Inflammatory macrophage treated with lipopolysaccharide for 4 hours (primary cell): ENCODE measurements around the gene KRTAP10-1.
"Not testable (repeated sequence)": the region's sequence is repeated elsewhere in the genome, so short reads cannot be mapped to it uniquely, and the experiment has no call there.

Experiments used
- DNase-seq: peaks from one replicate; pipeline ENCODE4 v3.0.0-alpha.2; 2020

Gene KRTAP10-1, protein sequence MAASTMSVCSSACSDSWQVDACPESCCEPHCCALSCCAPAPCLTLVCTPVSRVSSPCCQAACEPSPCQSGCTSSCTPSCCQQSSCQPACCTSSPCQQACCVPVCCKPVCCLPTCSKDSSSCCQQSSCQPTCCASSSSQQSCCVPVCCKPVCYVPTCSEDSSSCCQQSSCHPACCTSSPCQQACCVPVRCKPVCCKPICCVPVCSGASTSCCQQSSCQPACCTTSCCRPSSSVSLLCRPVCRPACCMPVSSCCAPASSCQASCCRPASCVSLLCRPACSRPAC

GRCh38 chr21:44539991-44540666 lies at the start of gene KRTAP10-1:
Gene KRTAP10-1, minus strand, starts transcription at chr21:44540195. Its CDS starts 45 bp downstream, at chr21:44540150.
- DNase-seq: no peak

GRCh38 chr21:44589094-44589493 lies 49.1 kb upstream of the KRTAP10-1 start:
- DNase-seq: no peak

GRCh38 chr21:44585892-44586291 lies 45.9 kb upstream of the KRTAP10-1 start:
- no peak for DNase-seq

GRCh38 chr21:44583800-44584147 lies 43.8 kb upstream of the KRTAP10-1 start:
- DNase-seq: no peak

GRCh38 chr21:44583089-44583799 lies 43.2 kb upstream of the KRTAP10-1 start:
- no peak for DNase-seq

GRCh38 chr21:44582055-44582454 lies 42.1 kb upstream of the KRTAP10-1 start:
- DNase-seq: no peak

- no peak for DNase-seq
These were observed 41.2 kb upstream of the KRTAP10-1 start for GRCh38 chr21:44581158-44581557.

DNA sequence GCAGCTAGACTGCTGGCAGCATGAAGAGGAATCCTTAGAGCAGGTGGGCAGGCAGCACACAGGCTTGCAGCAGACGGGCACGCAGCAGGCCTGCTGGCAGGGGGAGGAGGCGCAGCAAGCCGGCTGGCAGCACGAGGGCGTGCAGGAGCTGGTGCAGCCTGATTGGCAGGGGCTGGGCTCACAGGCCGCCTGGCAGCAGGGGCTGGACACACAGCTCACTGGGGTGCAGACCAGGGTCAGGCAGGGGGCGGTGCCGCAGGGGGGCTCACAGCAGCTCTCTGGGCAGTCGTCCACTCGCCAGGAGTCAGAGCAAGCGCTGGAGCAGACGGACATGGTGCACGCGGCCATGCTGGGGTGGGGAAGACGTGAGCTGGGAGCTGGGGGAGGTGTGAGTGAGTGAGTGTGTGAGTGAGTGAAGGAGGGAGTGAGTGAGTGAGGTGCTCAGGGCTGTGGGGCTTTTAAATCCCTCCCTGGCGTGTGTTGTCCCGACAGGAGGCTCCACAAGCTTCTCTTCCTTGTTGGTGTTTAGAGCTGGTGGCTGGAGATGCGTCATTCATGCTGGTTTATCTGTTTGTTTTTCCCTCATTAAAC lies 40.3 kb upstream of the KRTAP10-1 start, which contains the start of gene KRTAP10-5:
TSS of gene KRTAP10-5 (minus strand) at position 374 of the 591 bp plus-strand sequence. CDS start at position 348, 26 bp downstream.
- DNase-seq: not testable (repeated sequence)

DNA sequence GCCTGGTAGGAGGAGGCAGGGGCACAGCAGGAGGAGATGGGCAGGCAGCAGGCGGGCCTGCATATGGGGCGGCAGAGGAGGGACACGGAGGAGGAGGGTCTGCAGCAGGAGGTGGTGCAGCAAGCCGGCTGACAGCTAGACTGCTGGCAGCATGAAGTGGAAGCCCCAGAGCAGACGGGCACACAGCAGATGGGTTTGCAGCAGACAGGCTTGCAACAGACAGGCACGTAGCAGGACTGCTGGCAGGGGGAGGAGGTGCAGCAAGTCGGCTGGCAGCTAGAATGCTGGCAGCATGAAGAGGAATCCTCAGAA lies 39.8 kb upstream of the KRTAP10-1 start:
- no peak for DNase-seq

- no peak for DNase-seq
These were observed 39.2 kb upstream of the KRTAP10-1 start for GRCh38 chr21:44579056-44579832.

GRCh38 chr21:44578371-44579055 lies 38.5 kb upstream of the KRTAP10-1 start:
- DNase-seq: no peak

- no peak for DNase-seq
These were observed 36.0 kb upstream of the KRTAP10-1 start for GRCh38 chr21:44576025-44576420.

GRCh38 chr21:44575307-44576024 lies 35.5 kb upstream of the KRTAP10-1 start:
- DNase-seq: no peak

GRCh38 chr21:44574457-44575306 lies 34.7 kb upstream of the KRTAP10-1 start:
- no peak for DNase-seq

GRCh38 chr21:44573630-44574456 lies 33.8 kb upstream of the KRTAP10-1 start, which contains the start of gene KRTAP10-4:
Gene KRTAP10-4, plus strand, starts transcription at chr21:44573729. Its CDS starts 30 bp downstream, at chr21:44573759.
- DNase-seq: not testable (repeated sequence)

DNA sequence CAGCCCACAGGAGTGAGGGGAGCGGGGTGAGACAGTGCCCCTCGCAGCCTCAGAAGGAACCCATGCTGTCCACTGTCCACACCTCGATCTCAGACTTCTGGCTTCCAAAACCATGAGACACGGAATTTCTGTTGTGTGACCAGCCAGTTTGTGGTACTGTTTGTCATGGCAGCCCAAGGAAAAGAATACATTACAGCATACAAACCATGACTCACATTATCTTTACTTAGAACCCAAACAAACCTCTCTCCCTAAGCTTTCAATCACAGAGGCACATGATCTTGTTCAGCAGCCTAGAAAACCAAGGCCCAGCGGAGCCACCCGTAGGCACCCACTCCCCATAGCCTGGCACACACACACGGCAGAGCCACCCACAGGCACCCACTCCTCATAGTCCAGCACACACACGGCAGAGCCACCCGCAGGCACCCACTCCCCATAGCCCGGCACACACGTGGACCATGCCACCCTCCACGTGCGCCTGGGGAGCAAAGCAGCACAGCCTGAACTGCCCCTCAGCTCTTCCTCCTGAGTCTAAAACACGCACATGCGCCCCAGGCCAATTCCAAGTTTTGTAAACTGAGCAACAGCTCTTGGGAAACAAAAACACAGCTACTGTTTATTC lies 33.1 kb upstream of the KRTAP10-1 start:
- no peak for DNase-seq

DNA sequence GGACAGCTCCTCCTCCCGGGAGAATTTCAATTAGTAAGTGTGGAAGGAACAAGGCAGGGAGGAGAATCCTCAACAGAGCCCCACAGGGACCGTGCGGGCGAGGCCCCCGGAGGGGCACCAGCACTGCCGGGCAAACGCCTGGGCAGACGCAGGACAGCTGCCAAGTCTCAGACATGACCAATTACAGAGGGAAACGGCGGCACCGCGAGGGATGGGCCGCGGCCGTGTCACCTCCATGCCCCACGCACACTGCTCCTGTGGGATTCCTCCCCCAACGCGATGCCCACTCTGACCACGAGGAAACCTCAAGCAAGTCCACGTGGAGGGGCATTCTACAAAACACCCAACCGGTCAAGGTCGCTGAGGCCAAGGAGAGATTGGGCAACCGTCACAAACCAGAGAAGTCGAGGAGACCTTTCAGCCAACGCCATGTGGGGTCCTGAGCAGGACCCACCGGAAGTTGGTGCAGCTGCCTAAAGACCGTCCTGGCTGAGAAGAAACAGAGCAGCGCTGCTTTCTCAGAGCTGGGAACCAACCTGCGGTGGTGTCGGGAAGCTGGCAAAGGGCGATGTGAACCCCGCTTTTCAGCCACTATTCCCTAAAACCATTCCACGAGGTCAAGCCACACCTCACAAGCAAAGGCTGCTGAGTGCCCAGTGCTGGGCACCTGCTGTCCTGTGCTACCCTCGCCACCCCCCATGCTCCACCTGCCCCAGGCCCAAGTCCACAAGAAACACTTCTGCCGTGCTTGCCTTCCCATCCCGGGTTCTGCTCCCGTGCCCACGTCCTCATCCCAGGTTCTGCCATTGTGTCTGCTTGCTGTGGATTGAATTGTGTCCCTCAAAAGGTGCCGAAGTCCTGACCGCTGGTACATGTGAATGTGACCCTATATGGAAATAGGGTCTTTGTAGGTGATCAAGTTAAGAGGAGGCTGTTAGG lies 32.1 kb upstream of the KRTAP10-1 start:
- no peak for DNase-seq

- DNase-seq: no peak
These were observed 31.3 kb upstream of the KRTAP10-1 start for GRCh38 chr21:44571296-44571695.
